ENCODE measurements around the gene MAPRE2. TPM values are rescaled to one million over a fixed set of nuclear protein-coding genes. Genes with fewer than 3 reads are reported as not detected.

Gene MAPRE2
- total RNA-seq, 1 experiment from 2014 or later: 2.8 TPM

GRCh38 chr18:35110554-35111485 is 69.6 kb downstream of the MAPRE2 start:
- ChIA-PET POLR2A (ENCODE audit: unreplicated experiment) (no interaction called here), CTCF (no interaction called here)
- DNase-seq (no peak), ATAC-seq (no peak)
- no peaks in the 10 kb centered on the region for H3K27me3 ChIP-seq (ENCODE audit: low read length)
- intact Hi-C loops (cut with micrococcal nuclease): no loop called here
- H3K79me2 ChIP-seq (ENCODE audit: low read length): no peaks in the 10 kb centered on the region
- H3K9me2 ChIP-seq (replicated peaks; ENCODE audit: low read length): no peaks in the 10 kb centered on the region
- no peaks in the 10 kb centered on the region for H3K4me1 ChIP-seq (ENCODE audit: insufficient read depth, low read length)
- no peaks in the 10 kb centered on the region for H3K36me3 ChIP-seq (ENCODE audit: low read depth, low read length)
- no peak overlapping the region for H2AFZ ChIP-seq (ENCODE audit: low read length)
- no peaks in the 10 kb centered on the region for H4K20me1 ChIP-seq (ENCODE audit: low read length)
- no peak overlapping the region for H3K9ac ChIP-seq (ENCODE audit: low read length)
- no peaks in the 10 kb centered on the region for H3F3A ChIP-seq (ENCODE audit: low read length, unreplicated experiment)
- TF ChIP-seq EZH2phosphoT487 (IDR thresholded peaks at IDR 0.05; ENCODE audit: borderline replicate concordance, low read length): no peak
- no peak for TF ChIP-seq CTCF (conservative IDR thresholded peaks at IDR 0.05; ENCODE audit: low read depth, low read length)
- TF ChIP-seq EZH2 (IDR thresholded peaks at IDR 0.05; ENCODE audit: low read length, unreplicated experiment): no peak
- H3K9me3 ChIP-seq (ENCODE audit: low read length): no peaks in the 10 kb centered on the region
- H3K4me2 ChIP-seq (ENCODE audit: low read length): no peak overlapping the region
- no peak overlapping the region for H3K4me3 ChIP-seq (ENCODE audit: low read length)
- H3K27ac ChIP-seq (ENCODE audit: low read length): no peak overlapping the region
- no TSS peak for BruUV-seq (replicated peaks)

GRCh38 chr18:35112696-35113095 is 71.5 kb downstream of the MAPRE2 start:
- ChIA-PET POLR2A (ENCODE audit: unreplicated experiment) (no interaction called here), CTCF (no interaction called here)
- Histone ChIP-seq H3K9me3 (ENCODE audit: low read length) (no peaks in the 10 kb centered on the region), H4K20me1 (ENCODE audit: low read length) (no peaks in the 10 kb centered on the region), H3K9me2 (replicated peaks; ENCODE audit: low read length) (no peaks in the 10 kb centered on the region), H3K27ac (ENCODE audit: low read length) (no peak overlapping the region), H3K9ac (ENCODE audit: low read length) (no peak overlapping the region), H3K27me3 (ENCODE audit: low read length) (no peaks in the 10 kb centered on the region), H3K36me3 (ENCODE audit: low read depth, low read length) (no peaks in the 10 kb centered on the region), H3K4me2 (ENCODE audit: low read length) (no peak overlapping the region), H2AFZ (ENCODE audit: low read length) (no peak overlapping the region), H3F3A (ENCODE audit: low read length, unreplicated experiment) (no peaks in the 10 kb centered on the region), H3K79me2 (ENCODE audit: low read length) (no peaks in the 10 kb centered on the region), H3K4me1 (ENCODE audit: insufficient read depth, low read length) (no peaks in the 10 kb centered on the region), H3K4me3 (ENCODE audit: low read length) (no peak overlapping the region)
- TF ChIP-seq EZH2 (IDR thresholded peaks at IDR 0.05; ENCODE audit: low read length, unreplicated experiment) (no peak), EZH2phosphoT487 (IDR thresholded peaks at IDR 0.05; ENCODE audit: borderline replicate concordance, low read length) (no peak), CTCF (conservative IDR thresholded peaks at IDR 0.05; ENCODE audit: low read depth, low read length) (no peak)
- BruUV-seq (replicated peaks): no TSS peak
- intact Hi-C loops (cut with micrococcal nuclease): no loop called here
- no peak for DNase-seq
- no peak for ATAC-seq

GRCh38 chr18:35114305-35114704 is 73.1 kb downstream of the MAPRE2 start:
- CTCF ChIA-PET: no interaction called here
- Histone ChIP-seq H3K4me2 (ENCODE audit: low read length) (no peak overlapping the region), H3F3A (ENCODE audit: low read length, unreplicated experiment) (no peaks in the 10 kb centered on the region), H4K20me1 (ENCODE audit: low read length) (no peaks in the 10 kb centered on the region), H3K27me3 (ENCODE audit: low read length) (no peaks in the 10 kb centered on the region), H3K4me3 (ENCODE audit: low read length) (no peak overlapping the region), H2AFZ (ENCODE audit: low read length) (no peak overlapping the region), H3K9me2 (replicated peaks; ENCODE audit: low read length) (no peaks in the 10 kb centered on the region), H3K4me1 (ENCODE audit: insufficient read depth, low read length) (no peaks in the 10 kb centered on the region), H3K9me3 (ENCODE audit: low read length) (no peaks in the 10 kb centered on the region), H3K27ac (ENCODE audit: low read length) (no peak overlapping the region), H3K36me3 (ENCODE audit: low read depth, low read length) (no peaks in the 10 kb centered on the region), H3K9ac (ENCODE audit: low read length) (no peak overlapping the region), H3K79me2 (ENCODE audit: low read length) (no peaks in the 10 kb centered on the region)
- no peak for TF ChIP-seq CTCF (conservative IDR thresholded peaks at IDR 0.05; ENCODE audit: low read depth, low read length)
- no peak for TF ChIP-seq EZH2 (IDR thresholded peaks at IDR 0.05; ENCODE audit: low read length, unreplicated experiment)
- TF ChIP-seq EZH2phosphoT487 (IDR thresholded peaks at IDR 0.05; ENCODE audit: borderline replicate concordance, low read length): no peak
- POLR2A ChIA-PET (ENCODE audit: unreplicated experiment): no interaction called here
- ATAC-seq (no peak), DNase-seq (no peak)
- intact Hi-C loops (cut with micrococcal nuclease): no loop called here
- no TSS peak for BruUV-seq (replicated peaks)
